GM19438 (cell line): Measurements from ENCODE around the gene CALML5.

Experiments
- ATAC-seq: cut with Tn5 transposase; IDR thresholded peaks from one replicate; pipeline ENCODE4 v1.9.1; 2021; ENCODE audit warnings: low read depth; ENCODE audit not compliant: unreplicated experiment

Gene CALML5

DNA sequence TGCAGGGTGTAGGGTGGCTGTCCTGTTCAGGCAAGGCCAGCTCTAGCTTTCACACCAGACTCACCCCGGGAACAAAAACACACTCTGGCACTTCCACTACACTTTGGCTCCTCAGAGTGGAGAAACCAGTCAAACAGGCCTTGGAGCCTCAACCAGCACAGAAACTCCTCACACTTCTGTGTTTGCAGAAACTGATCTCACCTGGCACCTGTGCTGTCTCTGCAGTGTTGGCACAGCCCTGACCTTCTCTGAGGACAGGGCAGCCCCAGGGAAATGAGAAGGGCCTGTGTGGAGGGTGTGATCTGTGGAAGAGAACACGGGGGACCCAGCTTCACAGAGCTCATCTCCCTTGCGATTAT lies 4.1 kb upstream of the CALML5 start:
- no peak for ATAC-seq

DNA sequence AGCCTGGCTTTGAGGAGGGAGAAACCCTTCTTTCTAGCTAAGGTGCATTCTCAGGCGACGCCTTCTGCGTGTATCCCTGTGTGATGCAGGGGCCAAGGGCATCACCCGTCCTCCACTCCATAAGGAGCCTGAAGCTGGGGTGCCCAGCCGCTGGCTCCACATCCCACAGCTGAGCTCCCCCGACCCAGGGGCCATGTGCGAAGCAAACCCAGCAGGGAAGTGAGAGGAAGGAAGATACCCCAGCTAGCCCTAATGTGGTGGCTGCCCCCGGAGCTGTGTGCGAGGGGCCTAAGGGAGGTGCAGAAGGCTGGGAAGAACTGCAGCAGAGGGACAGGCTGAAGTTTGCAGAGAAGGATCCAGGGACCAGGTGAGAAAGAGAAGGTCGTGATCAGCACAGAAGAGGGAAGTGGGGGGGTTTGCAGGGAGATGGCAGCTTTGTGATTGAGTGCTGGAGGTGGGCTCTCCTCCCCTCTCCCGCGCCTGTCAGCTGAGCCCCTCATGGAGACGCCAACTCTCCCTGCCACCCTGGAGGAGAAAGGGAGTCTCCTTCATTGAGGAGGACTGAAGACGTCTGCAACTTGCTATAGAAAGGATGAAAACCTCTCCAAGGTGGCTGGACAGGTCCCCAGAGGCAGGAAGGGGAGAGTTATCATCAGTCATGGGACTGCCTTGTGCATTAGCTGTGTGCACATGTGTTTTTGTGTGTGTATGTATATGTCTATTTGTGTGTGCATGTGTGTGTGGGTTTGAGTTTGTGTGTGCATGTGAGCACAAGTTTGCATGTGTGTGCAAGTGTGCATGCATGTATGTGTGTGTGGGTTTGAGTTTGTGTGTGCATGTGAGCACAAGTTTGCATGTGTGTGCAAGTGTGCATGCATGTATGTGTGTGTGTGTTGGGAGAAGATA lies 3.5 kb upstream of the CALML5 start:
- no peak for ATAC-seq

DNA sequence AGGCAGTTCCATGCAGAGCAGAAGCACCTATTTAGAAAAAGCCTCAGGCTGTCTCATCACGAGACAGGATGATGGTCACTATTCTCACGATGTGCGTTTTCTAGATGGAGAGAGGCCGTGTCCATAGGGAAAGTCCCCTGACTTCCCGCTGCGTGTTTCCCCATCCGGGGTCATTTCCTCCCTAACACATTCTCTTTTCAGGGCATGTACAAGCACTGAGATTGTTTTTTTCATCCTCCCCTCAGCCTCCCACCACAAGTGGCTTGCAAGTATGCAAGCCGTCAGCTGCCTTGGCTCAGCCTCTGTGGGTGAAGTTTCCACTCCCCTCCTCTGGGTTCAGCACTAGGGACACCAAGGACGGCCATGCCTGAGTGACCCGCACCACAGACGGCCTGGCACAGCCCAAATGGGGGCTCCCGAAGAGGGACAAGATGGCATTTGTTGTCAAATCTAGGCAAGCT lies 2.7 kb upstream of the CALML5 start:
- no peak for ATAC-seq

DNA sequence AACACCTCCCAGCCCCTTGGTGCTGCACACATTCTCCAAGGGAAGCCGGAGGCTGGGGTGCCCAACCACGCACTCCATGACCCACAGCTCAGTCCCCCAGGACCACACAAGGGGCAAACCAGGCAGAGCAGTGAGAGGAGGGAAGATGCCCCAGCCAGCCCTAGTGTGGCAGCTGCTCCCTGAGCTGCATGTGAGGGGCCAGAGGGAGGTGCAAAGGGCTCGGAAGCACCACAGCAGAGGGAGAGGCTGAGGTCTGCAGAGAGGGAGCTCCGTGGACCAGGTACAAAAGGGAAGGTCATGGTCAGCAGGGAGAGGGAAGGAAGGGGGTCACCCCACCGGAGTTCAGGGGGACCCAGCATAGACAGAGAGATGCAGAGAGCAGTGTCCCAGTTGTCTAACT lies 1.5 kb upstream of the CALML5 start:
- no peak for ATAC-seq

DNA sequence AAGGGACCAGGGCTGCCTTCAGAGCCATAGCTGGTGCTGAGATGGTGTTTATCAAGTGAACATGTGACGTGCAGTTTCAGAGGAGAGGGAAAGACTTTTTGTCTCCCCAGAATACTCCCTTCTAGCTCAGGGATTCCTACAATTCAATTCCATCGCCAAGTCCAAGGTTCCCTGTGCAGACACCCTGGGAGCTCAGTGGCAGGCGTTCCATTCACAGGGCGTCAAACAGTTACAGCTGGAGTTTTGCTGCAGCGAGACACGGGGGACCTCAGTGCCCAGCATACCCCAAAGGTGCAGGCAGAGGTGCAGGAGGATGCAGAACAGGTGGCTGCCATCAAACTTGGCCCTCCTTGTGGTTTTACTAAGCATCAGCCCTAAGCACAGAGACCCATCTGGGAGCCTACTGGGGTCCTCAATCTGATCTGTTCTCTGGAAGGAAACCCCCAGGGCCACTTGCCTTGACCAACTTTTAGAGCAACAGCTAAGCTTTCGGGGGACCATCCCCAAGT lies 846 bp upstream of the CALML5 start:
- ATAC-seq: no peak

DNA sequence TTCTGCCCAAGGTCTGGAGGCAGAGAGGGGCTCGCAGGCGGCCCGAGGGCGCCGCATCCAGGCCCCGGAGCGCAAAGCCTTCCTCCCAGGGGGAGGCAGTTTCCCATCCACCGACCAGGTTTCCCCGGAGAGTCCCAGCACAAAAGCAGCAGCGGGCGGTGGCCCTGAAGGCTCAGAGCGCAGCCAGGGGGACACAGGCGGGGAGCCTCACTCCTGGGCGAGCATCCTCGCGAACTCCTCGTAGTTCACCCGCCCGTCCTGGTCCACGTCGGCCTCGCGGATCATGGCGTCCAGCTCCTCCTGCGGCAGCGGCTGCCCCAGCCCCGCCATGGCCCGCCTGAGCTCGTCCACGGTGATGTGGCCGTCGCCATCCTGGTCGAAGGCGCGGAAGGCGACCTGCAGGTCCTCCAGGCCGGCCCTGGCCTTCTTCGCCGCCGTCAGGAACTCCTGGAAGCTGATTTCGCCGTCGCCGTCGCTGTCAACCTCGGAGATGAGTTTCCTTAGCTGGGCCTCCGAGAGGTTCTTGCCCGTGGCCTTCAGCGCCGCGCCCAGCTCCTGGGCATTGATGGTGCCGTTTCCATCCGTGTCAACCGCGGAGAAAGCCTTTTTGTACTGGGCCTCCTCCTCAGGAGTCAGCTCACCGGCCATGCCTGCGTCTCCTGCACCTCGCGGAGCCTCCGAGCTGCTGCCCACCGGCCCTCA lies 428 bp downstream of the CALML5 start:
- no peak for ATAC-seq

DNA sequence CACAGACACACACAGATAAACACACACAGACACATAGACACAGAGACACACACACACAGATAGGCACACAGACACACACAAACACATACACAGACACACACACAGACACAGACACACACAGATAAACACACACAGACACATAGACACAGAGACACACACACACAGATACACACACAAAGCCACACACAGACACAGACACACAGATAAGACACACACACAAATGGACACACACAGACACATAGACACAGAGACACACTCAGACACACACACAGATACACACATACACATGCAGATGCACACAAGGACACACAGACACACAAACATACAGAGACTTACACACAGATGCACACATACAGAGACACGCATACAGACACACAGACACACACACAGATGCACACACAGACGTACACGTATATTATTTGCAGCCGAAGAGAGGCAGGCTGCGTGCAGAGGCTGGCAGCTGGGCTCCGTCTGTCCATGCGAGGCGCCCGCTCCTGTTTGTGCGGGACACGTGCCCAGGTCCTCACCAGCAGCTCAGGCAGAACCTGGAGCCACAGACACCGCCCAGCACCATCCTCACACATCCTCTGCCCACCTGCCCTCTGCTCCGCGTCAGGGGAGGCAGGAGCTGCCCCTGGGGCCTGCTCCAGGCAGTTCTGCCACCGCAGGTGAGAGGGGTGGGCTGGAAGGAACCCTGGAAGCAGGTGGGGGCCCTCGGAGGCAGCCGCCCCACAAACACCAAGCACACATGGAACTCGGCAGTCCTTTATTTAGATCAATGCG lies 1.2 kb downstream of the CALML5 start:
- no peak for ATAC-seq

DNA sequence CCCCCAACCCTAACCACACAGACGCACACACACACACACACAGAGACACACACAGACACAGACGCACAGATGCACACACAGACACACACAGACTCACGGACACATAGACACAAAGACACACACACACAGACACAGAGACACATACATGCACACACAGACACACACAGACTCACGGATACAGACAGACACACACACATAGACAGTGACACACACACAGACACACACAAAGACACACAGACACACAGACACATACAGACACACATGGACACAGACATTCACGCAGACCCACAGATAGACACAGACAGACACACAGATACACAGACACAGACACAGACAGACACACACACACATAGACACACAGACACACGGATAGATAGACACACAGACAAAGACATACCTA lies 2.1 kb downstream of the CALML5 start:
- ATAC-seq: no peak

DNA sequence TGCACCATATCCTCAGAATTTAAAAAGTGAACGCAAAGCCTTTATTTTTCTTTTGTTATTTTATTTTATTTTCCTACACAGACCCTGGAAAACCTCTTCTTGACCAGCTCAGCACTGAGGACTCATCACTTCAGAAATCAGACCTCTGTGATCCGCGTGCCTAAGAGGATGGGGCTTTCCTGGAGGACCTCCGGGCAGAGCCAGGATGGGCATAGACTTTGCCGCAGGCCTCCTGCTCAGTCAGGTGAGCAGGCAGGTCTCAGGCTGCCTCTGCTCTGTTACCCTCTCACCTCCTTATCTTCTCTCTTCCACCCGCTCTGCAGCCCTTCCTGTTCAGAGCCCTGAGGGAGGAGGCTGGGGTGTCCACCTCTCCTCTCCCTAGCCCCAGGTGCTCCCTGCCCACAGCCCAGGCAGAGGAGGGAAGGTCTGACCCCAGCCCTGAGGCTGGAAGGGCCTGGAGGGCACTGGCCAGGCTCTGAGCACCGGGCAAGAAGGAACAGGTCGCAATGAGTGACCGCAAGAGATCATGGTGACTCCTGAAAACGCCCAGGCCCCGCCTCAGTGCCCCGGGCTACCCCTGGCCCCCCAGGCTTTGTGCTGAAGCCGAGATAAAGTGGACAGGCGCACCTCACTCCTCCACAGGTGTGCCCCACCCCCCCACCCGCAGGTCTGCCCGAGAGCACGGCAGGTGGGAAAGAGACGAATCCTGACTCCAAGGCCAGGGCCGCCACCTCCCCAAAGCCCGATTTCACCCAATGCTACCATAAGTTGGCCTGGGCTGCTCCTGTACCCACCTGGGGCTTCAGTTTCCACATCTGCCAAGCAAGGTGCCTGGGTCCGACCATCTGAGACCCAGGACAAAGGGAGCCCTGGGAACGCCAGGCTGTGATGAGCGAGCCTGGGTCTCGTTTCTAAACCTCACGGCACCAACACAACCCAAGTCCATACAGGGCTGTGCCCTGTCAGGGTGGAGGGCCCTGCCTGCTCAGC lies 2.8 kb downstream of the CALML5 start:
- no peak for ATAC-seq

DNA sequence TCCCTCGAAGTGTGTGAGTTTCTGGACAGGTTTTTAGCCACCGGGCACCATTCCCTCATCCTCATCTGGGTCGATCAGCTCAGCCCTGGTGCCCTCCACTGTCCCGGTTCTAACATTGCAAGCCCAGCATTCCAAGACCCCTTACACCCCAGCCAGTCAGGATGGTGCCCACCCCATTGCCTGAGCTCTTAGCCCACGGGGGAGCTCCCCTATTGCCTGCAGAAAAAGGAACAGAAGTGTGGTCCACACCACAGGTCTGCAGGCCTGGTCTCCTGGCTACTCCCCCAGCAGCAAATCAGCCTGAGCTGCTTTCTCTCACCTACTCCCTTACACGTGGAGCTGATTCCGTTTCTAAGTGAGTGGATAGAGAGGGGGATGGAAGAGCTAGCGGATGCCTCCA lies 4.8 kb downstream of the CALML5 start:
- ATAC-seq: no peak

DNA sequence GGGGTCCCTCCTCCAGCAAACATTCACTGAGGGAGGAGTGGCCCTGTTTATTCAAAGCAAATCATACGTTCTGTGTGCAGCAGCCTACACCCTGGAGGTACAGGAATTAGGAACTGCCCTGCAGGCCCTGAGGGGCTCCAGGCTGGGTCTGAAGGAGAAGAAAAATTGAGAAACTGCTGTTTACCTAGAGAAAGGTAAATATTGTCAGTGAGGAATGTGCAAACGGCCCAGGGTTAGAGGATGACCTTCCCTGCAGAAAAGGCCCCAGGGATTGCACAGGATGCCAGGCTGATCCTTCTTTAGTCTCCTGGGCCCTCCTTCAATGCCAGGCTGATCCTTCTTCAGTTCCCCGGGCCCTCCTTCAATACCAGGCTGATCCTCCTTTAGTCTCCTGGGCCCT lies 5.7 kb downstream of the CALML5 start:
- no peak for ATAC-seq

DNA sequence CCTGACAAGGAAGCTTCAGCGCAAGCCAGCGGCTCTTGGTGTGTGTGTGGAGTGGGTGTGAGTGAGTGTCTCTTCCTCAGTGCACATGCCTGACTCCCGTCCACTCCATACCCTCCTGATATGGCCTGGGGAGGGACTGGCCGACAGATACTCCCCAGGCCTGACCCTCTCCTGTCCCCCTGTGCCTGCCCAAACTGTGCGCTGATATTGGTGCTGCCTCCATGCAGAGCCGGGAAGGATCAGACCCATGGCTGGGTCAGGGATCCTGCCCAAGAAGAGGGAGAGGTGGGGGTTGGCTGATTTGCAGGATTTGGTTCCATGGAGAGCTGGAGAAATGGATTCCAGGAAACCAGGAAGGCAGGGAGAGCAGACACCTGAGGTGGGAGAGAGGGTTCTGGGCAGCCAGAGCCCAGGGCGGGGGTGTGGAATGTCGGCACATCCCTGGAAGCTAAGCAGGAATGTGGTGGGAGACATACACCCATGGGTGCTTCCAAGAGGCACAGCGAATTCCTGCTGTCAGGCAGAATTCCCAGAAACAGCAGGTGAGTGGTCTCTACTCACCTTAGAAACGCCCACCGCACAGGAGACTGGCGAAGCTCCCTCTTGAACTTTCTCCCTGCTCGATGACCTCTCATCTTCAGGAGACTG lies 6.3 kb downstream of the CALML5 start:
- ATAC-seq: no peak

DNA sequence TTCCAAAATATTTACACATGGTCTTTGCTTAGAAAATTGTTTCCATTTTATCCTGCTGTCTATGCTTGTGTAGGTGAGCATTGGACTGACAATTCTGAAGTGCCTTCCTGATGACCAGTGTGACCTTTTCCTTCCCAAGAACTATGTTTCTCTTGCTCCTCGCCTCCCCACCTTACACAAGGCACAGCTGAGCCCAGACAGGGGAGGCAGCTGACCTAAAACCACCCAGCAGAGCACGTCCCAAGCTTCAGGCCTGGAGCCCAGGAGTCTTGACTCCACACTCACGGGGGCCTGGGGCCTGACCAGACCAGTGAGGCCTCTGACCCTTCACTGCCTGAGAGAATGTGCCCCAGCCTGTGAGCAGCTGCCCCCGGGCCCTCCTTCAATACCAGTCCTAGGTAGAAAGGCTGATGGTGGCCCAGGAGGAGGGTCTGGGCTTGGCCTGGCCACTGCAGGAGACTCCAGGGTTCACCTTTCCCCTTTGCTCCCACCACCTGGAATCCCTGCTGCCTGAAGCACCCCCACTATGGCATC lies 7.0 kb downstream of the CALML5 start:
- ATAC-seq: no peak

DNA sequence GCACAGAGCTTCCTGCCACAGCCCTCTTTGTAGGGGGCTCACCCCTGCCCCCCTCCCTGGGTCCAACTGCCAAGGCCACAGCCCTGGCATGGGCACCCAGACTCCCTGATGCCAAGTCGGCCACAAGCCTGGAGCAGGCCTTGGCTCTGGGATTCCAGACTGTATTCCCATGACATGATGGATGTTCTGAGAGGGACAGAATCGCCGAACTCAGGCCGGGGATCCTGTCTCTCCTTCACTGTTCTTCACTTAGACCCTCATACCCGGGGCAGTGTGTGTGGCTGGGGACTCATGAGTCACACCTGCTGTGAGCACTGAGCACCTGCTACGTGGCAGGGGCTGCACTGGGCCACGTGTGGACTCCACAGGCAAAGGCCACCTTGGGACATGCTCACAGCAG lies 7.9 kb downstream of the CALML5 start:
- ATAC-seq: no peak

DNA sequence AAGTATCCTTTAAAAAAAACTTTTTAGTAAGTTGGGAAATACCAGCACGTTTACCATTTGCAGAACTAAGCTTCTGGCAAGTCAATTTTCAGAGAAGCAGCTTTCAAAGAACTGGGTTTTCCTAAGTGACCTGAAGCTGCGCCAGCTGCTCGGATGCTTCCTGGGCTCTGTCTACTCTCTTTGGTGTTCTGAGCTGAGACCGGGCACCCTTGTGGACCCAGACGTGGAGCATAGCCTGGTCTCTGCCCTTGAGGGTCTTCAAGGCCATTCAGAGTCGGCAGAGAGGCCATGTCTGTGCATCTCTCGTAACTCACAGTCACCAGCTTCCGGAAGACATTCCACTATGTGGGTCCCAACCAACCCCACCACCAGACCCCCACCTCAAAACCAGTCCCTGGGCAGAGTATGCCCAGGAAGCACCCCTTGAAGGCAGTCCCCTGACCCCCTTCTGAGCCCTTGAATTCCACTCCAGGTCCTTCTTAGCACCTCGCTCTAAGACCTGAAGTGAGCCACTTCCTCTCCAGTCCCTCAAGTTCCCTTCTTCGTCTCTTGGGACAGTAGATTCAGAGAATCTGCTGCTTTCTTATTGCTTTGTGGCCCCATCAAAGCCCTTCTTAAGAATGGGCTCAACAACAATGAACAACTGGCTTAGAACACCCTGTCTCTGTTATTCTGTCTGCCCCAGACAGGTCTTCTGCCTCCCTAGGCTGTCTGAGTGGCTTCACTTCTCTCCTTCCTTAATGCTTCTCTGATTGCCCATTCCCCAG lies 8.5 kb downstream of the CALML5 start:
- ATAC-seq: no peak

DNA sequence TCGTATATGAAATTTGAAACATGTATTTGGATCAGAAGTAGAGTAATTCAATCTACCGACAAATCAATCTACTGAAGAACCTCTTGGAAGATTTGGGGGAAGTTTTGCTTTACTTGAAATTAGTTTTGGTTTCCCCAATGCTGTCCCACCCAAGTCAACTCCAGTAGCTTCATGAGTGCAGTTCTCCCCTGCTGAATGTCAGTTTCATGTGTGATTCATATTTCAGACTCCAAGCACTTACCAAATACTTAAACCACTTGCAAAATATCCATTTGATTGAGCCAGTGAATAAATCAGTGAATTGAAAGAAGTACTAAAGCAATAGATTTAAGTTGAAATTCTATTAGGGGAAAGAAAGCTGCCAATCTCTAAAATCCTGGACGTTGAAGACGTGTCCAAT lies 9.3 kb downstream of the CALML5 start:
- no peak for ATAC-seq

DNA sequence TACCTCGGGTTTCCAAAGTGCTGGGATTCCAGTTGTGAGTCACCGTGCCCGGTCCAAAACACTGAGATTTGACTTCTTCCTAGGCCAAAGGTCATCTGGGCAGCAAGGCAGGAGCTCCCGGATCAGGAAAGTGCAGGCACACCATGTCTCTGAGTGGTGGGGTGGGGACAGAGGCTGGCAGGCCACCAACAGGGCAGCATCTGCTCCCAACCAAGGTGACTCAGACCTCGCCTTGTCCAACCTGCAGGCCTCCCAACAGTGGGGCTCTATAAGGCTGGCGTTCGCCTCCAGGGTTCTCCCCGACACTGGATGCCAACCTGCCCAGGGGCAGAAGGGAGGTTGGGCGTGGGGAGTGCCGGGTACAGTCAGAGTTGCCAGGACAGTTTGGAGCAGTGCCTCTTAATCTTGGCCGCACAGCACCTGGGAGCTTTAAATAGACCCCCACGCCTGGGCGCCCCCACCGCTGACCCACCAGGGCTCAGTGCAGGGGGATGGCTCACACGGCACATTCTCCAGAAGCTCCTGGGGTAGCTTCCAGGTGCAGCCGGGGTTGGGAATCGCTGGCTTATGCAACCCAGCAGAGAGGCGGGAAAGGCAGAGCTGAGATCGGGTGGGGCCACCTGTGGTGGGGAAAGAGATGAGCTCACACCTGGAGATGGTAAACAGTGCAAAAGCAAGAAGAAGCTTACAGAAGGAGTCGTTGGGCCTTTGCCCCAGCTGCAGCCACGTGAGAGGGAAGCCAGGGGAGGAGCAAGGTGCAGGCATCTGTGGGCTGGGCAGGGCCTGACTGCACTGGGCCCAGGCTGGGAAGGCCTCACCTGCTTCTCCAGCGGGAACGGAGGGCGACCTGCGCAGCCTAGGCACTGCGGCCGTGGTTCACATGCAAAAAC lies 10.9 kb downstream of the CALML5 start:
- no peak for ATAC-seq
